Middle frontal gyrus (tissue), 1 donor: ENCODE results near the gene GAS2L1.

Experiments
- DNase-seq: peaks from one replicate; pipeline ENCODE4 v3.0.0-alpha.2; 2015; ENCODE audit warnings: low spot score; ENCODE audit errors: extremely low spot score

Gene GAS2L1

DNA sequence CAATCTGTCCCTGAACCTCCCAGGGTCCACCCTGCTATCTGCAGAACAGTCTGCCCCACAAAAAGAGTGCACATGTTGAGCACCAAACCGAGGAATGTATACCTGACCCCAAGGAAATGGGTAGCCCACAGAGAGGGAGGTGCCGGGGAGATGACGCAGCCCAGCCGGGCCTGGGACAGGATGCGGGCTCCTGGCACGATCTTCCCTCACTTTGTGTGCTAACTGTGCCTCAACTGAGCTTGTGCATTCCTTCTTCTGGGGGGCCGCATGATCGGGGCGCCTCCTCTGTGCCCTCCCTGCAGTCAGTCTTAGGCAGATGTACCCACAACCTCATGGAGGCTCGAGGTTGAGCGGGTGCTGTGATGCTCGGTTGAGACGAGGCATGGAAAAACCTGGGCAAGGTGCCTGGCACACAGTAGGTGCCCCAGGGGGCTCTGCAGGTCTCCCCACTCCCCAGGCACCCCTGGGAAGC, 2.4 kb downstream of the GAS2L1 start:
- no peak for DNase-seq

DNA sequence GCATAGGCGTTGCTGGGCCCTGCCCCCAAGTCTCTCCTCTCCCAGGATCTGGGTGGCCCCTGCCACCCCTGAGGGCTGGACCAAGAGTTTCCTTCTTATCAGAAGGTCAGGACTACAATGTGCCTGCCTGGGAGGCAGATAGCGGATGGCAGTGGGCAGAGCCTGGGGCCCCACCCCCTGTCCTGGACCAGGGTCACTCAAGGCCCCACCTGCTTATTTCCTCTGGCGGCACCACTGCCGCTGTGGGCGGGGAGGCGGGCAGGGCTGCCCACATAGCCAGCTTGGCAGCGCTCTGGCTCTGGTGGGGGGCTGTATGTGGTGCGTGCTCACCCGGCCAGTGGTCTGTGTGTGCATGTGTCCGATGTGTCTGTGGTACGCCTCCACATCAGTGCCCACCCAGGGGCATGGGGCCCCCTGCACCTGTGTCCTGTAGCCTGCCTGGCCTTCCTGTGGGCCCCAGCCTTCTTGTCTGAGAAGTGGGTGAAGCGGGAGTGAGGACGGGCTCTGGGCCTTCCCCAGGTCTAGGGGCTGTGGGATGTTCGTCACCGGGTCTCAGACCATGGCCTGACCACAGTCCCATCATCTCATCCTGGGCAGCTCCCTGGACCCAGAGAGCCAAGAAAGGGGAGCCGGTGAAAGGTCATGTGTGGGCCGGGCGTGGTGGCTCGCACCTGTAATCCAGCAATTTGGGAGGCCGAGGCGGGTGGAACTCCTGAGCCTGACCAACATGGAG, 3.0 kb downstream of the GAS2L1 start:
- DNase-seq, result no peak

DNA sequence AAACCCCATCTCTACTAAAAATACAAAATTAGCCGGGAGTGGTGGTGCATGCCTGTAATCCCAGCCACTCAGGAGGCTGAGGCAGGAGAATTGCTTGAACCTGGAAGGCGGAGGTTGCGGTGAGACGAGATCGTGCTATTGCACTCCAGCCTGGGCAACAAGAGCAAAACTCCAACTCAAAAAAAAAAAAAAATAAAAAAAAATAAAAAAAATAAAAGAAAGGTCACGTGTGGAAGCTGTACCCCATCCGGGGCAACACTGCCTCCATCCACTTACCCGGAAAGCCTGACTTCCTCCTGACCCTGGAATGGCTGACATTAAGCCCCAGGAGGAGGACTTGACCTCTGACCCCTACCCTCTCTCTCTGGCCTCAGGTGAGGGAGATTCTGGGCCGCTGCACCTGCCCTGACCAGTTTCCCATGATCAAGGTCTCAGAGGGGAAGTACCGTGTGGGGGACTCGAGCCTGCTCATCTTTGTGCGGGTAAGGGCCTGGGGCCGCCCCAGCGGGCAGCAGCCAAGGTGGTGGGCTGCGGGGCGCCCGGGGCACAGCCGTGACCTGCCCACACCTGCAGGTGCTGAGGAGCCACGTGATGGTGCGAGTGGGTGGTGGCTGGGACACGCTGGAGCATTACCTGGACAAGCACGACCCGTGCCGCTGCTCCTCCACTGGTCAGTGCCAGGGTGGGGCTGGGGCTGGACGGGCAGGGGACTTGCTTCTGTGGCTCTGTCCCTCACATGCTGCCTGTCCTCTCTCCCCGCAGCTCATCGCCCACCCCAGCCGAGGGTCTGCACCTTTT, 3.8 kb downstream of the GAS2L1 start:
- DNase-seq, result no peak

DNA sequence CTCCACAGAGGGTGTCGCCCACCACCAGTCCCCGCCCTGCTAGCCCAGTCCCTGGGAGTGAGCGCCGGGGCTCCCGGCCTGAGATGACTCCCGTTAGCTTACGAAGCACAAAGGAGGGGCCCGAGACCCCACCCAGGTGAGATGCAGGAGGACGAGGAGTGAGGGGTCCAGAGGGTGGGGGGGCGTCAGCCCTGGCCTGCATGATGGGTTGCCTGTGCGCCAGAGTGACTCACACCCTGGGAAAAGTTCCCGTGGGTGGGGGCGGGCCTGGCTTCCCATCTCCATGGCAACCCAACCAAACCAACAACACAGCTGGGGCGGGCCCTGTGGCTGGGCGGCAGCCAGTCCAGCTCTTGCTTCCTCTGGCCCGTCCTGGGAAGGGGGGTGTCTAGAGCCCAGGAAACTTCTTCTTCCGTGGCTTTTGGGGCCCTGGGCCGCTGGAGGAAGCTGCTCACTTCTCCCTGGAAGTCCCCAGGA, 4.5 kb downstream of the GAS2L1 start:
- peak; percentile 85 for DNase-seq

DNA sequence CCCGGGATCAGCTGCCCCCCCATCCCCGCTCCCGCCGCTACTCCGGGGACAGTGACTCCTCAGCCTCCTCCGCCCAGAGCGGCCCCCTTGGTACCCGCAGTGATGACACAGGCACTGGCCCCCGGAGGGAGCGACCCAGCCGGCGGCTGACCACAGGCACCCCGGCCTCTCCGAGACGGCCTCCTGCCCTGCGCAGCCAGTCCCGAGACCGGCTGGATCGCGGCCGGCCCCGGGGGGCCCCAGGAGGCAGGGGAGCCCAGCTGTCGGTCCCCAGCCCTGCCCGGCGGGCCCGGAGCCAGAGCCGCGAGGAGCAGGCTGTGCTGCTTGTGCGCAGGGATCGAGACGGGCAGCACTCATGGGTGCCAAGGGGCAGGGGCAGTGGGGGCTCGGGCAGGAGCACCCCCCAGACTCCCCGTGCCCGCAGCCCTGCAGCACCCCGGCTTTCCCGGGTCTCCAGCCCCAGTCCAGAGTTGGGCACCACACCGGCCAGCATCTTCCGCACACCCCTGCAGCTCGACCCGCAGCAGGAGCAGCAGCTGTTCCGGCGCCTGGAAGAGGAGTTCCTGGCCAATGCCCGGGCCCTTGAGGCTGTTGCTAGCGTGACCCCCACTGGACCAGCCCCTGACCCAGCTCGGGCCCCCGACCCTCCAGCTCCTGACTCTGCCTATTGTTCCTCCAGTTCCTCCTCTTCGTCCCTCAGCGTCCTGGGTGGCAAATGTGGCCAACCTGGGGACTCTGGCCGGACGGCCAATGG, 5.2 kb downstream of the GAS2L1 start:
- DNase-seq, result no peak

DNA sequence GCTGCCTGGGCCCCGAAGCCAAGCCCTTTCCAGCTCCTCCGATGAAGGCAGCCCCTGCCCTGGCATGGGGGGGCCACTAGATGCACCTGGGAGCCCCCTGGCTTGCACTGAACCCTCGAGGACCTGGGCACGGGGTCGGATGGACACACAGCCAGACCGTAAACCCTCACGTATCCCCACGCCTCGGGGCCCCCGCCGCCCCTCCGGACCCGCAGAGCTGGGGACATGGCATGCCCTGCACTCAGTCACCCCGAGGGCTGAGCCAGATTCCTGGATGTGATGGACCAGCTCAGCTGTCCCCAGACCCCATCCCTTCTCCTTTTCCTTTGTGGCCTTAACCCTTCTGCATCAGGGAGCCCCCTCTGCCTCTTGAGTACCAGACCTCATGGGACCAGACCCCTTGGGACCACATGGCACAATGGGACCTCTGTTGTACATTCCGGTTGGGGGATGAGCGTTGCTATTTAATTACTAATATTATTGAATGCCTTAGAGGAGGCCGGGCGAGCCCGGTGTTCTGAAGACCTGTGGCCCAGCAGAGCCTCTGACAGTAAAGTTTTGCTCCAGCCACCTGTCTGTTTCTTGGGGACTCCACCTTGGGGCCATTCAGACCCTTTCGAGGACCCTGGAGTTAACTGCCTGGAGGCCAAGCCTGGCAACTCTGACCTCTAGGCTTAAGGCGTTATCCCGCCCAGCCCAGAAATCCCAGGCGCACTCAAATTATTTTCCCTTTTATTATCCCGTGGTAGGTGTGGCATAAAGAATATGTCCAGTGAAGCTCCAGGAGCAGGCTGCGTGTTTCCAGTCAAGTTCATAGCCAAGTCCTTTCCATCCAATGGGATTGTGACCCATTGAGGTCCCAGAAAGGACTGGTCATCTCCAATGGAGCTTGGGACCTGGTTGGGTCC, 6.0 kb downstream of the GAS2L1 start:
- DNase-seq, result no peak

DNA sequence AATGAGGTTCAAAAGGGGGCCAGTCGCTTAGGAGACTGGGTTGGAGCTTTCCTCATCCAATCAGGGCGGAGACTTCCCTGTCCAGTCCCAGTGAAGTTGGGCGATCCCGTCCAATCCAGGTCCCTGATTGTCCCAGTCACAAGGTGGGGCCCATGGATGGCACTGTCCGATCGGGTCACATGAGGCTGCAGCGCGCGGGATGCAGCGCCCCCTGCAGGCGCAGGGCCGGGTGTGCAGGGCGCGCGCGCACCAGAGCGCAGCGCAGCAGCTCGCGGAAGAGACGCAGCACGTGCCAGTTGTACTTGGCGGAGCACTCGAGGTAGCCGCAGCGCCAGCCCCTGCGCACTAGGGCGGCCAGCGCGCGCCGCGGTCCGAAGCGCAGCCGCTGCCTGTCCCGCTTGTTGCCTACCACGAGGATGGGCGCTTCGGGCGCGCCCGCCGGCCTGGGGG, 6.7 kb downstream of the GAS2L1 start:
- DNase-seq, result no peak

DNA sequence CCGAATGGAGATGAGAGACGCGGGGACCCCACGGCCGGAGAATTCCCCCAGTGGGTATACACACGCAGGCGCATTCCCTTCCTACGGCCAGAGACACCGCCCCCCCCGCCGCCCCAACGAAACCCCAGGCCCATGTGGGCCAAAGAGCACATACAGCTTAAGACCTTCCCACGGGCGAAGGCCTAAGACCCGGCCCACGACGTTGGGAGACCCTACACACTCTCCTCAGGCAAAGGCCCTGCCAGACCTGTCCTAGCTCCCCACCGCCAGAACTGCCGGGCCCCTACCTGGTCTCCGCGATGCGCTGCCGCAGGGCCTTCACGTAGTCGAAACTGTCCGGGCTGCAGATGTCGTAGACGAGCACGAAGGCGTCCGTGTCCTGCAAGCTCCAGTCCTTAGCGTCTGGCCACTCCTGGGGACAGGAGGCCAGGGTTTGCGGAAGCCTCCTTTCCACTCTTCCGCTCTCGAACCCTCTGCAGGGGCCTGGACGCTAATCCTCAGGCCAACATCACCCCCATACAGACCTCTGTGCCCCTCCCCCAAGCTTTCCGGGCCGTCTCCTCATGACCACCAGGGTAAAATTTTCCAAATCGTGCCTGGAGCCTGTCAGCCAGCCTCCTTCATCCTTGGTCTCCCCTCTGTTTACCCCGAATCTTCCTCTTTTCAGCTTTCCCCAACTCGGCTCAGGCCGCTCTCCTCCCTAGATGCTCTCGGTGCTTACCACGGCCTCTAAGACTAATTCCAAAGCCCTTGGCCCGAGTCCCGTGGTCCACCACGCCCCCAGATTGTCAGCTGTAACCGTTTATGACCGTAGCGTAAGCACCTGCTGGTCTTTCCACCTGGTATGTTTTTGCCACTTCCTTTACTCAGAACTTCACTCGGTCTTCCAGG, 7.4 kb downstream of the GAS2L1 start:
- DNase-seq, result no peak

DNA sequence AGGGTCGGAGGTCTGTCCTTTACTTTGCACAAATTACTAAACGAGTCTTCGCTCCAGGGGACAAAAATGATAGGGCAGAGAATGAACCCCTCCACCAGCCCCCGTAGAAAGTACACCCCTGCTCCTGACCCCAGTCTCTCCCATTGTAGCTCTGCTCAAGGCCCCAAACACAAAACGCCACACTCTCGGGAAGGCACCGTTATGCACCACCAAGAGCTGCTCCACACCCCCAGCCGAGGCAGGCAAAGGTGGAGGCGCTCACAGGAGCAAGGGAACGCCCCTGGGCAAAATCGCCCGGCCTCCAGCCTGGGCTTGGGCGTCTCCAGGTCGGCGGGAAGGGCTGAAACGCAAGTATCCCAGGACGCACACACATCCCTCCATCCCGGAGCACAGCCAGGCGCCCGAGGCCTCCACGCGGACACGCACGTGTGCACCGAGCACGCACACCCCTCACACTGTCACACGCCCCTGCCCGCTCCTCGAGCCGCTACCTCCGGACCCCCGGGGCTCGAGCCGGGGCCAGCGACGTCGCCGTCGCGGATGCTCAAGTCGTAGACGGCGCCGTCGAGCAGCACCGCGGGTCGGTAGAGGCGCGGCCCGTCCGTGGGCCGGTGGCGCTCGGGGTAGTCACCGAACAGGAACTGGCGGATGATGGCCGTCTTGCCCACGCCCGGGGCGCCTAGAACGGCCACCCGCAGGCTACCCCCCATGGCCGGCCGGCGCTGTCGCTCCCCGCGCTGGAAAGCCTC, 8.3 kb downstream of the GAS2L1 start:
- DNase-seq, result no peak

DNA sequence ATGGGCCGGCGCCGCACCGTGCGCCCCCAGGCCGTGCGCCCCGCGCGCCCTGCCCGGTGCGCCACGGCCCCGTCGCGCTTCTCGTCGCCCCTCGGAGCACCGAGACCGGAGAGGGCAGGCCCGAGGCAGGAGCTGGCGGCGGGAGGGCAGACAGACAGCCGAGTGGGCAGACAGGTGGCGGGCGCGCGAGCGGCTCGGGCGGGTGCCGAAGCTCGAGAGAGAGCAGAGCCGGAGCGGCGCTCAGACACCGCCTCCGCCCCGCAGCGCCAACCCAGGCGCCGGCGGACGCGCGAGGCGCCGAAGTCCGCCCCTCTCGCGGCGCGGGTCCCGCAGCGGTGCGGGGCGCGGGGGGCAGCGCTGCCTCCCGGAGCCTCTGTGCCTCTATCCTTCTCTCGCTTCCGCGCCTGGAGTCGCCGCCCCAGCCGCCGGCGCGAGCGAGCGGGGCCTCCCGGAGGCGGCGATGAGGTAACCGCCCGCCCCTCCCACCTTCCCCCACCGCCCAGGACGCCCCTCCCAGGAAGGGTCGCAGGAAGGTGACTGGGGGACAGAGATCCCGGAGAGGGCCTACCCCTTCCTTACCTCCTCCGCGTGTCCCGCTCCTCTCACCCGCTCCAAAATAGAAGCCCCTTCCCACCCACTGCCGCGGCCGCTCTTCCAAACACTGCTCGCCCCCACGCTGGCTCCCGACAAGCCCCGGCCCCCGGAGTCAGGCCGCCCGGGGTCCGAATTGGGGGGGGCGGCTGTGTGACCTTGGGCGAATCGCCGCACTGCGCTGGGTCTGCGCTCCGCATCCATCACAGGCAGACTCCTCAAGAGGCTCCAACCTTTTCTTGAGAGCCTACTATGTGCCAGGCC, 9.1 kb downstream of the GAS2L1 start, which contains the start of gene RASL10A:
Gene RASL10A, minus strand, starts transcription at position 412 of the 855 bp plus-strand sequence. CDS start 451 bp downstream, outside the sequence.
- DNase-seq, result no peak

DNA sequence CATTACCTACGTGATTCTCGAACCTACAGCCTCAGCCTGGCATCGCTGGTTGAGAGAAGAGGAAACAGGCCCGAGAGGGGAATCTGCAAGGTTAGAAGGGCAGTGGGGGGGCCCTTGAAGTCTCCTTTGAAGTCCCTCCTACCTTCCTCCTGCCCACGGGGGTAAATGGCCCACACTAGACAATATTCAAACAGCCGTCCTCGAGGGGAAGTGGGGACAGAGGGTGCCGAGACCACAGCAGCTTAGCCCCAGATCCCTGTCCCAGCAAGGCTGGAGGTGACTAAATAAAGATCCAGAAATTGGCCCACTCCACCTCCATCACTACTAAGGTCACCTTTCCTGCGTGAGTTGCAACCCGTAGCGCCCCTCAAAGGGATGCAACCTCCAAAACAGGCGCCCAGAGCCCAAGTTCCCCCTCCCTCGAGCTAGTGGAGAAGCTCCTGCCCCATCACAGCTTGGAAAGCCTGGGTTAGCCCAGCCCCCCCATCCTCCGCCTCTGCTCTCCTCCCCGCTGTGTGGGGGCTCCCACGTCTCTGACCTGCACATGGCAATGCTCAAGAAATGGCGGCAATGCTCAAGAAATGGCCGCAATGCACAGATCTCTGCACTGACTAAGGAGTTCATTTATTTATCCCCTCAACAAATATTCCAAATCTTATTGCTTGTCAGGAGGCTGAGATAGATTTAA, 9.8 kb downstream of the GAS2L1 start:
- no peak for DNase-seq

DNA sequence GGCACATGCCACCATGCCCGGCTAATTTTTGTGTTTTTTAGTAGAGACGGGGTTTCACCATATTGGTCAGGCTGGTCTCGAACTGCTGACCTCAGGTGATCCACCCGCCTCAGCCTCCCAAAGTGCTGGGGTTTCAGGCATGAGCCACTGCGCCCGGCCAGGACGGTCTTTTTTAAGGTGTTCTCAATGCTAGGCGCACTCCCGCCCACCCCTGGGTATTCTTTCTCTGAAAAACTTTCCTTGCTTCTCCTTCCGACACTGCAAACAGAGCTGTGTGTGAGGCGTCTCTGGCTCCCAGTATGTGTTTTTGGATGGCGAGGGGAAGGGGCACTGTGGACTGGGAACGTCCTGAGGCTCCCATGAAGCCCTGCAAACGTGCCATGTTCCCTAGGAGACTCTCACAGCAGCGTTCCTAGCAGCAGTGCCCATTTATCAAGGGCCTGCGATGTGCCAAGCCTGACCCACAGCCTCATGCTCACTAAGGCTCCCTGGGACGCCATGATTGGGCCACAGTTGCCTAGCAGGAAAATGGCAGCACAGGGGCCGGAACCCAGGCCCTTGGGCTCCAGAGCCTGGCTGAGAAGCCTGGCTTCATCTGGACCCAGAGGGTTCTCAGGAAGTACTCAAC, 11.5 kb downstream of the GAS2L1 start:
- no peak for DNase-seq

DNA sequence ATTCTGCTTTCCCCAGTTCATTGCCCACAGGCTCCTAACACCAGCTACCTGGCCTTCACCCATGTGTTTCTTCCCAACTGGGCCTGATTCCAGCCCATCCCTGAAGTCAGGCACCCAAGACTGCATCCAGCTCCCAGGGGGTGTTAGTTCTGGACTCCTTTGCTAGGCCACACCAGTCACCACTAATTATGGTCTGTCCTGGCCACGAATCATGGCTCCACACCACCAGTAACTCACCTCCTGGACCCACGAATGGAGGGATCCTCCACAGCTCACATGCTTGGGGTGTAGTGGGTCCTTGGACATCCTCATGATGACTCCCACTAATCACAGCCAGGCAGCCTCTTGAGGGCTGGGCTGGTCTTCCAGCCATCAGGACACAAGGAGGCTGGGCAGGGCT, 12.6 kb downstream of the GAS2L1 start:
- DNase-seq, result no peak

DNA sequence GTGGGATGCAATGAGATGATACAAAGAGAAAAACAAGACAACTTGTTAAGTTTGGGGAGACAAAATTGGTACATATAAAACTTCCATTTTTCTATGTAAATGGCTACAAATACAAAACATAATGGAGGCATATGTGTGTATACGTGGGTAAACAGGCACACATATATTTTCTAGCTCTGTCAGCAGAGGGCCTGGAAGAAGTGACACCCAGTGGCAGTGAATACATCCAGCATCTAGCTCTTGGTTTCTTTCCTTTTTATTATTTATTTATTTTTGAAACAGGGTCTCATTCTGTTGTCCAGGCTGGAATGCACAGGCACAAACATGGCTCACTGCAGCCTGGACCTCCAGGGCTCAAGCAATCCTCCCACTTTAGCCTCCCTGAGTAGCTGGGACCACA, 14.1 kb downstream of the GAS2L1 start:
- no peak for DNase-seq

DNA sequence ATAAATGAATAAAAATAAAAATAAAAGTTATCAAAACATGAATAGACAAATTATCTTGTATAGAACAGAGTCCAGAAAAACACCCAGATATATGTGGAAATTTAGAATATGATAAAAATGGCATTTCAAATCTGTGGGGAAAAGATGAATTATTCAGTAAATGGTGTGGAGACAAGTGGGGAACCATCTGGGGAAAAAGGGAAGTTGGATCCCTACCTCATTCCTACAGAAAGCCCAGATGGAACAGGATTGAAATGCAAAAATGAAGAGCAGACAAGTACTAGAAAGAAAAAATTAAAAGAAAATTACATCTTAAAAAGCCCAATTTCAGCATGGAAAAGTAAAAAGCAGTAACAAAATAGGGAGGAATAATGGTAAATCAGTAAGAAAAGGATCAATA, 17.2 kb downstream of the GAS2L1 start:
- DNase-seq, result no peak

DNA sequence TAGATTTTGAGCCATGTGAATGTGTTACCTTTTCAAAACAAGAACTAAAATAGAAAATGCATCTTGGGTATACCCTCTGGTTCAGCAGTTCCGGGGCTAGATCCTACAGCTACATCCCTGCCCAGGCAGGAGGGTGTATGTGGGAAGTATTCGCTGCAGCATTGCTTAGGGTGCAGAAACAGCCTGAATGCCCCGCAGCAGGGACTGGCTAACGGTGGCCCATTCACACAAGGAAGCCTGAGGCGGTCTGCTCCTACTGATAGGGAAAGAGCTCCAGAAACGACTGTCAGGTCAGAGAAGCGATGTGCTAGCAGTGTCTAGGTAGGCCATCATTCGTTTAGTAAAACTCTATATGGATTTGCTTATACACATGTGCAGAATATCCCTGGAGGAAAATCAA, 18.9 kb downstream of the GAS2L1 start:
- no peak for DNase-seq

DNA sequence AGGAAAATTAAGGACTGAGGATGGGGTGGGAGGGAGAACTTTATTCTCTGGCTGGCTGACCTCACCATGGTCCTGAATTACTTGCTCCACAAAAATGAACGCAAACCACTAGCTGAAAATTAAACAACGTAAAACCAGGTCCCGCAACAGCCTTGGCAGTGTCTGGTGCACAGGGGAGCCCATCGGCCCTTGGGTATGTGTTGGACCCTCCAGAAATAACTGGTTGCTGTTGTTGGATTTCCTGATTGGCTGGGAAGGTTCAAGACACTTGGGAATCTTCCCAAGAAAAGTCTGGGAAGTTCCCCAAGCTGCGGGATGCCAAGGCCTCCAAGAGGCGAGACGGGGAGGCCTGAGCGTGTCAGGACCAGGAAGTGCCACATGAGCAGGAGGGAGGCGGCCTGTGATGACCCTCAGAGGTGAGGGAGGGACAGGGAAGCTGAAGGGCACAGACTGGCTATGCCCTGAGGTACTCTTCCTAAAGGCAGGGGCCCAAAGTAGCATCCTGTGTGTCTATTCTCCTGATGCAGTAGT, 19.4 kb downstream of the GAS2L1 start:
- DNase-seq, result no peak
